Stimulated activated CD4-positive, alpha-beta T cell treated with anti-CD3 and anti-CD28 coated beads, Interleukin-1b, Interleukin-23, amount 100 ng/mL, for 1 hour (primary cell): Measurements from ENCODE around the gene ZNF662.

ENCODE experiments used
- DNase-seq, 2 donors: peaks; one replicate each; pipeline ENCODE4 v3.0.0-alpha.2; 2020; ENCODE audit warnings: low read depth in 2 of 2

ZNF662 gene

DNA sequence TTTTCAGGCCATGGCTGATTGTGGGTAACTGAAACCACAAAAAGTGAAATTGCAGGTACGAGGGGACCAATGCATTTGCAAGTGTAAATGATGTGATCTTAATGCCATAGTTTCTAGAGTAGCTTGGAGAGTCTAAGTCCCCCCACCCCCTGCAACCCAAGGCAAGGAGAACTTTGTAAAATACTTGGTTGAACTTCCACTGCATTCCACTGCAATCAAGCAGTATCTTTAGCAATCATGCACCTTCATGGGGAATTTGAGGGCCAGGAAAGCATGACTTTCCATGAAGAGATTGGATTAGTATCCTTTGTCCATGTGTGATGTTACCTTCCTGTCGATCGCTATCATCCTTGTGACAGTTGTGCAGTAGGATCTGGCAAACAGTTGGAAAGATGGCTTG, 18.9 kb upstream of the ZNF662 start:
- no peak for DNase-seq

DNA sequence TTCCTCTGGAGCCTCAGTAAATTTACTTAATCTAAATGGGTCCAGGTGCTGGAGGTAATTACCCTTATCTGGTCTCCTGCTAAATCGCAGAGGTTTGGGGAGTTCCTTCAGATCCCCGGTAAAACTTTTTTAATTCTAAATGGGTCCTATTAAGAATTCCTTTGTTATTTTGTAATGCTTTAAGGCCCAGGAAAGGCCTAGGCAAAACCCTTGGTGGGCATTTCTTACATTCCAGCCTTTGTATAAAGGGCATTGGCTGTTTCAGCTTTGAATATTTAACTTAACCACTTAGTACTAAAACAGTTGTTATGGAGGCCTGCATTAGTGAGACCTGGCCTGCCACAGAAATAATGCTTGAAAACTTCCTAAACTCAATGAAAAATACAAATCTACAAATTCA, 14.9 kb upstream of the ZNF662 start:
- DNase-seq, result no peak

DNA sequence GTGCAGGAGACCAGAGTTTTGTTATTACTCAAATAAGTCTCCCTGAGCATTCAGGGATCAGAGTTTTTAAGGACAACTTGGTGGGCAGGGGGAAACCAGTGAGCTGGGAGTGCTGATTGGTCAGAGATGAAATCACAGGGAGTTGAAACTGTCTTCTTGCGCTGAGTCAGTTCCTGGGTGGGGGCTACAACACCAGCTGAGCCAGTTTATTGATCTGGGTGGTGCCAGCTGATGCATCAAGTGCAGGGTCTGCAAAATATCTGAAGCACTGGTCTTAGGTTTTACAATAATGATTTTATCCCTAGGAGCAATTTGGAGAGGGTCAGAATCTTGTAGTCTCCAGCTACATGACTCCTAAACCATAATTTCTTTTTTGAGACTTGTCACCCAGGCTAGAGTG, 13.8 kb upstream of the ZNF662 start:
- DNase-seq, result no peak

- DNase-seq, result no peak
Measured at GRCh38 chr3:42892807-42893206, 13.1 kb upstream of the ZNF662 start.

DNA sequence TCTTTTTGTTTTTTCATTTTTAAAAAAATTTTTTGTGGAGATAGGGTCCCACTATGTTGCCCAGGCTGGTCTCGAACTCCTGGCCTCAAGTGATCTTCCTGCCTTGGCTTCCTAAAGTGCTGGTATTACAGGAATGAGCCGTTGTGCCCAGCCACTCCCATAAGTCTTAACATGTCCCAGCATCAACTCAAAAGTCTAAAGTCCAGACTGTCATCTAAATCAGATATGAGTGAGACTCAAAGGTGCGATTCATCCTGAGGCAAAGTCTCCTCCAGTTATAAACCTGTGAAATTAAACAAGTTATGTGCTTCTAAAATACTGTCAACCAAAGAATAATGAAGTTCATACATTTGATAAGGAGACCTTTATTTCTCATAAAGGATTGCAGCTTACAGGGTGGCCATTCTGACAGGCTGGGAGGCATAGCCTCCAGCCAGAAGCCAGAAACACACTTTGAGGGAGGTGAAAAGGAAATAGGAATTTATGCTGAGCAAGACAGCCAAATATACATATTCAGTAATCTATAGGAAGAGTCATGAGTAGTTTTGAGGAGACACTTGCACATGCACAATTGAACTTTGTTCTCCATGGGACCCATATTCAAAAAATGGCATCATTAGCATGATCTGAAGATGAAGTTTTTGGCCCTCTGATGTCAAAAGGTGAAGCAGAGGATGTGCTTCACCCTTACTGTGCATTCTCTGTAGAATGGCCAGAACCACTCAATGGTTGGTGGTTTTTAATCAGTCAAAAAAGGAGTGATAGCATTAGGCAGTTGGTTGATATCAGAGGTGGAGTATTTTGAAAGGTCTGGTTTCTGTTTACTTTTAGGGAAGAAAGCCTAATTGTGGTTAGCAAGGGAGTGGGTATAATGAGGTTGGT, 11.0 kb upstream of the ZNF662 start:
- DNase-seq, result no peak

- no peak for DNase-seq
Measured at GRCh38 chr3:42895580-42895868, 10.4 kb upstream of the ZNF662 start.

- no peak for DNase-seq
Measured at GRCh38 chr3:42898896-42899675, 6.9 kb upstream of the ZNF662 start.

GRCh38 chr3:42900226-42901072, 5.5 kb upstream of the ZNF662 start:
- no peak for DNase-seq

DNA sequence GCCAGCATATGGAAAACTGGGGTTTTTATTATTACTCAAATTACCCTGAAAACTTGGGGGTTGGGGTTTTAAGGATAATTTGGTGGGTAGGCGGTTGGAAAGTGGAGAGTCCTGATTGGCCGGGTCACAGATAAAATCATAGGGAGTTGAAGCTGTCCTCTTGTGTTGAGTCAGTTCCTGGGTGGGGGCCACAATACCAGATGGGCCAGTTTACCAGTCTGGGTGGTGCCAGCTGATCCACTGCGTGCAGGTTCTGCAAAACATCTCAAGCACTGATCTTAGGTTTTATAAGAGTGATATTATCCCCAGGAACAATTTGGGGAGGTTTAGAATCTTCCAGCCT, 4.9 kb upstream of the ZNF662 start:
- no peak for DNase-seq

DNA sequence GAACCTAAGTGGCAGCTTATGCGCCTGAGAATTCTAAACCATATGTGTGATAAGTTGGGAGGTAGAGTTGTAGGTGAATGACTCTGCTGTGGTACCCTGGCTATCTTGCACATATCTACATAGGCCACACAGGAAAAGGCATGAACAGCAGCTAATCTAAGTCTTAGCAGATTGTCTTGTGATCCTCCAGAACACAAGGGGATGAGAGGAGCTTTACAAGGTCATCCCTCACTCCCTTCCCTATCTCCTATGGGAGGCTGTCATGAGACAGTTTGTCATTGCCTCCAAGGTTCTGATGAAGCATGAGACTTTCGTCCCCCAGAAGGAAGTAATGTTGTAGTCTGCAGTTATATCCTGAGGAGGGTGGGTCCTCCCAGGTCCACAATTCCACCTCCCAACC, 3.7 kb upstream of the ZNF662 start:
- DNase-seq, result no peak

DNA sequence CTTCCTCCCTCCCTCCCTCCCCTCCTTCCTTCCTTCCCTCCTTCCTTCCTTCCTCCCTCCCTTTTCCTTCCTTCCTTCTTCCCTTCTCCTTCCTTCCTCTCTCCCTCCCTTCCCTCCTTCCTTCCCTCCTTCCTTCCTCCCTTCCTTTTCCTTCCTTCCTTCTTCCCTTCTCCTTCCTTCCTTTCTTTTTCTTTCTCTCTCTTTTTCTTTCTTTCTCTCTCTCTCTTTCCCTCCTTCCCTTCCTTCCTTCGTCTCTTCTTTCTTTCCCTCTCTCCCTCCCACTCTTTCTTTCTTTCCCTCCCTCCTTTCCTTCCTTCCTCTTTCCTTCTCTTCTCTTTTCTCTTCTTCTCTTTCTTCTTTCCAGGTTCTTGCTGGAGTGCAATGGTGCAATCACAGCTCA, 1.9 kb upstream of the ZNF662 start:
- DNase-seq, result no peak

DNA sequence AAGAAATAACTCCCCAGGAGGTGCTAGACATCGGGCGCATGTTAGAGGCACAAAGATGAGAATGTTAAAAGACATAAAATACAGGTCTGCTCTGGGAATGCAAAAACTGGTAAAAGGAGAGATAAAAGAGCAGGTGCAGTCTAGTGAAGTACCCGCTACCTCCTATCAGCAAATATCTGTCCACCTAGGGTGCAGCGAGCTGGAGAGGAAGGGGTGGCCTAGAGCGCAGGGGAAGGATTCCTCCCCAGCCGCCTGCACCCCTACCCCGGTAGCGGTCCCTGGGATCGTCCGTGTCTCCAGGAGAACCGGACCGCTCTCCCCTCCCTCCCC, 237 bp upstream of the ZNF662 start:
- no peak for DNase-seq

- DNase-seq, result no peak
Measured at GRCh38 chr3:42906848-42907183, 874 bp downstream of the ZNF662 start.

- no peak for DNase-seq
Measured at GRCh38 chr3:42908675-42909074, 2.7 kb downstream of the ZNF662 start.

DNA sequence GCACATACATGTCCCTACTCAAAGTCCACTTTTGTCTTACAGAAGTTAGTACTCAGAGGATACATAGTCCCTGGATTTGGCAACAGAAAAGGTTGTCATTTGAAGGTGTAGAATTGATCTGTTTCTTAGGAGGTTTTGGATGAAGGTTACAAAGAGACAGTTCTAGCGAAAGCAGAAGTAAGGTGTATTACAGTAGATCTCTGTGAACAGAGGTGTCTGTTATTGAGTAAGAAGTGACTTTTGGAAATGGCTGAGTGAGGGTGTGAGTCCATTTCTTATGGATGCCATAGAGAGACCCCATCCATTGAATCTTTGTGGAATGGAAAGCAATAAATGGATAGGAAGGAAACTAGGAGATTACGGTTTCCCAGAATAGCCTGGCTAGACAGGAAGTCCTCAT, 5.6 kb downstream of the ZNF662 start:
- no peak for DNase-seq

- no peak for DNase-seq
Measured at GRCh38 chr3:42914771-42915515, 9.0 kb downstream of the ZNF662 start.

- DNase-seq, result no peak
Measured at GRCh38 chr3:42923606-42924005, 17.7 kb downstream of the ZNF662 start.

GRCh38 chr3:42926310-42926709, 20.4 kb downstream of the ZNF662 start:
- DNase-seq, result no peak

DNA sequence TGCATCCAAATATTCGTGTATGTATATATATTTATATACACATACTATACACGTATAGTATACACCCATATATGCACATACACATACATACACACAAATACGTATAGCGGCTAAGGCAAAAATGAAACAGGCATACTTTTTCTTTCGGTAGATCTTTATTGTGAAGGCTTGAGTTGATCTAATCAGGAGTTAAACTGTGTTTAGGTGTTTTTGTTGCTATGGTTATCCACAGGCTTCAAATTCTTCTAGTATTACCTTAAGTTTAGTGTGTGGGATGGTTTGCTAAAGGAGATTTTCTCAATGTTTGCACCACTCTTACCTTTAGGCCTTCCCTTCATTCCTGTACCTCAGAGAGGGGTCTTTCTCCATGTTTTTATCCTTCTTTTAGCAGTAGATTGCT, 28.2 kb downstream of the ZNF662 start:
- DNase-seq, result no peak

GRCh38 chr3:42934910-42935309, 29.0 kb downstream of the ZNF662 start:
- DNase-seq, result no peak

DNA sequence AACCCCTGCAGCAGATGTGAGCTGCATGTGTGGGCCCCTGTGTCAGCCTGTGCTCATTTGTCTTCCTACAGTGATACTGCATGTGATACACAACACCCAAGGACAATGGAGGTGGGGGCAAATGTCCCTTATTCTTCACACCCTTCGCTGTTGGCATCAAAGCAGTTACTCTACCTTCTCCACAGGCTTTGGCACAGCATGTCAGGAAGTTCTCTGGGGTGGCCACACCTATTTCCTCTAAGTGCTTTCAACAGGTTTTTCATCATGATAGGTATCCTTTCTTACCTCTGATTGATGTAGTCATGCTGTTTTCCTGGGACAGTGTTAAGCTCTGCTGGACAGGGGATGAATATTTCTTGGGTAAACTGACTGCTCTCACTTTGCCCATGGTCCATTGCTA, 29.5 kb downstream of the ZNF662 start:
- no peak for DNase-seq
